GM12873 (cell line): ENCODE results near the gene ARHGAP24.

Experiments
- CTCF ChIP-seq: IDR thresholded peaks from 2 replicates; pipeline ENCODE4 v1.5.1; 2012; ENCODE audit warnings: low read depth, mild to moderate bottlenecking, moderate library complexity, low read length, control low read depth; ENCODE audit not compliant: insufficient read depth; ENCODE audit errors: missing control alignments

The ARHGAP24 gene

GRCh38 chr4:85445050-85445639 lies 29.8 kb upstream of the ARHGAP24 start:
- TF ChIP-seq CTCF = no peak

GRCh38 chr4:85446141-85446861 lies 28.6 kb upstream of the ARHGAP24 start:
- TF ChIP-seq CTCF = no peak

GRCh38 chr4:85448906-85449890 lies 25.8 kb upstream of the ARHGAP24 start:
- TF ChIP-seq CTCF = no peak

GRCh38 chr4:85452058-85452731 lies 22.8 kb upstream of the ARHGAP24 start:
- TF ChIP-seq CTCF = no peak

GRCh38 chr4:85455942-85456341 lies 19.0 kb upstream of the ARHGAP24 start:
- TF ChIP-seq CTCF = no peak

GRCh38 chr4:85457752-85458467 lies 17.0 kb upstream of the ARHGAP24 start:
- TF ChIP-seq CTCF = no peak
